A673 (cell line): ENCODE results near the gene CLEC4D. TPM values are rescaled to one million over a fixed set of nuclear protein-coding genes. Genes with fewer than 3 reads are reported as not detected.
"Not testable (repeated sequence)": the region's sequence is repeated elsewhere in the genome, so short reads cannot be mapped to it uniquely, and the experiment has no call there.

Experiments
- BruUV-seq: library from RNA; stranded (reverse); fragments of 400-500 nt; replicated peaks from 2 replicates; lab custom pipeline; 2021; lab: Mats Ljungman, UMichigan
- CTCF ChIA-PET: fragments of 300-600 bp; sonication (Branson Sonifier 250); formaldehyde crosslinking; loops from one replicate; lab custom pipeline; 2022; ENCODE audit warnings: antibody characterized with exemption; lab: Charles Lee
- POLR2A ChIA-PET: fragments of 300-600 bp; sonication (Branson Sonifier 250); formaldehyde crosslinking; loops from one replicate; lab custom pipeline; 2022; ENCODE audit warnings: antibody characterized with exemption; ENCODE audit not compliant: low non-redundant PET; lab: Charles Lee
- DNase-seq: peaks from one replicate; pipeline ENCODE4 v3.0.0-alpha.2; 2015; ENCODE audit warnings: low spot score
- H3K27ac ChIP-seq: fragments of 200-600 bp; sonication (generic); 2 replicates; pipeline ENCODE4 v1.5.1; 2016; ENCODE audit warnings: mixed run types, low read depth, mild to moderate bottlenecking, mixed read lengths, antibody characterized with exemption, low read length; ENCODE audit not compliant: poor library complexity, severe bottlenecking
- H3K27me3 ChIP-seq: fragments of 200-600 bp; sonication (generic); replicated peaks from 2 replicates; pipeline ENCODE4 v1.6.1; 2017; ENCODE audit warnings: mixed run types, low read depth, mild to moderate bottlenecking, mixed read lengths, antibody characterized with exemption, low read length; ENCODE audit not compliant: insufficient read depth, poor library complexity
- H3K36me3 ChIP-seq: fragments of 200-600 bp; sonication (generic); 2 replicates; pipeline ENCODE4 v1.6.1; 2016; ENCODE audit warnings: mixed run types, mild to moderate bottlenecking, mixed read lengths, antibody characterized with exemption, low read length; ENCODE audit not compliant: insufficient read depth, poor library complexity, severe bottlenecking
- H3K4me1 ChIP-seq: fragments of 200-600 bp; sonication (generic); 2 replicates; pipeline ENCODE4 v1.6.1; 2017; ENCODE audit warnings: mixed run types, mild to moderate bottlenecking, mixed read lengths, antibody characterized with exemption, low read length; ENCODE audit not compliant: insufficient read depth, poor library complexity, severe bottlenecking
- H3K4me3 ChIP-seq: fragments of 200-600 bp; sonication (generic); 2 replicates; pipeline ENCODE4 v1.5.1; 2016; ENCODE audit warnings: low read depth, mixed run types, mild to moderate bottlenecking, mixed read lengths, low read length; ENCODE audit not compliant: poor library complexity, severe bottlenecking
- H3K9me3 ChIP-seq: fragments of 200-600 bp; sonication (generic); 2 replicates; pipeline ENCODE4 v1.6.1; 2016; ENCODE audit warnings: mixed run types, low read depth, mild to moderate bottlenecking, mixed read lengths, antibody characterized with exemption, low read length; ENCODE audit not compliant: poor library complexity, severe bottlenecking
- CTCF ChIP-seq: fragments of 300-800, 200-600 bp; sonication (generic); conservative IDR thresholded peaks from 2 replicates; pipeline ENCODE4 v1.5.1; 2017; ENCODE audit warnings: low read depth, mild to moderate bottlenecking, antibody characterized with exemption, low read length, moderate library complexity, mixed read lengths
- EZH2 ChIP-seq: fragments of 200-600 bp; sonication (generic); IDR thresholded peaks from 2 replicates; pipeline ENCODE4 v1.6.1; 2017; ENCODE audit warnings: borderline replicate concordance, low read depth, mild to moderate bottlenecking, mixed read lengths, antibody characterized with exemption, low read length; ENCODE audit not compliant: poor library complexity, severe bottlenecking
- intact Hi-C: fragments of 100-400 bp; cut with micrococcal nuclease; formaldehyde crosslinking; loops from one replicate; pipeline ENCODE4 v1.10.0; 2022; ENCODE audit not compliant: unreplicated experiment
- total RNA-seq: library from RNA; stranded (reverse); gene quantifications from 2 replicates; pipeline ENCODE4 v1.2.3, GENCODE V29; 2021

CLEC4D gene
- total RNA-seq, 1 experiment from 2014 or later: not detected

- CTCF ChIA-PET: no interaction called here
- BruUV-seq: no TSS peak
These were observed 51.4 kb downstream of the CLEC4D start for GRCh38 chr12:8564656-8565055.

GRCh38 chr12:8566052-8566451, 52.7 kb downstream of the CLEC4D start:
- CTCF ChIA-PET, POLR2A ChIA-PET, H3K4me1 ChIP-seq, intact Hi-C loops, H3K9me3 ChIP-seq, BruUV-seq, H3K36me3 ChIP-seq, H3K4me3 ChIP-seq, H3K27ac ChIP-seq, H3K27me3 ChIP-seq, DNase-seq: not testable (repeated sequence)

More at GRCh38 chr12:8564656-8565055, 51.4 kb downstream of the CLEC4D start:
- H3K4me1 ChIP-seq: no peaks in the 10 kb centered on the region
- H3K4me3 ChIP-seq: no peak overlapping the region
- H3K9me3 ChIP-seq: no peaks in the 10 kb centered on the region
- no peaks in the 10 kb centered on the region for H3K27me3 ChIP-seq
- TF ChIP-seq CTCF (no peak), EZH2 (no peak)
- H3K36me3 ChIP-seq: no peaks in the 10 kb centered on the region
- POLR2A ChIA-PET: no interaction called here
- intact Hi-C loops: no loop called here
- H3K27ac ChIP-seq: no peak overlapping the region
- no peak for DNase-seq

- no TSS peak for BruUV-seq
- DNase-seq: no peak
- intact Hi-C loops: no loop called here
- H3K4me3 ChIP-seq: no peak overlapping the region
- POLR2A ChIA-PET: no interaction called here
- TF ChIP-seq EZH2 (no peak), CTCF (no peak)
- CTCF ChIA-PET: no interaction called here
- no peaks in the 10 kb centered on the region for H3K9me3 ChIP-seq
- H3K4me1 ChIP-seq: no peaks in the 10 kb centered on the region
- H3K27me3 ChIP-seq: no peaks in the 10 kb centered on the region
- no peaks in the 10 kb centered on the region for H3K36me3 ChIP-seq
- H3K27ac ChIP-seq: no peak overlapping the region
These were observed 53.2 kb downstream of the CLEC4D start for GRCh38 chr12:8566525-8566924.

Other genes with a start within 250 kb of the CLEC4D start
- gene CLEC6A, start 57.5 kb upstream of the CLEC4D start, total RNA-seq: not detected in 2 replicates
- gene CLEC4E, start 27.4 kb downstream of the CLEC4D start, total RNA-seq: not detected in 2 replicates
- not detected in 2 replicates for gene AICDA, start 99.4 kb downstream of the CLEC4D start, total RNA-seq
- gene MFAP5, start 149.3 kb downstream of the CLEC4D start, total RNA-seq: 0.52 and 1.7 TPM in 2 replicates
- gene RIMKLB, start 184.5 kb downstream of the CLEC4D start, total RNA-seq: 21.9 and 27.2 TPM in 2 replicates